ENCODE data around the gene KCNH8.

The KCNH8 gene

DNA sequence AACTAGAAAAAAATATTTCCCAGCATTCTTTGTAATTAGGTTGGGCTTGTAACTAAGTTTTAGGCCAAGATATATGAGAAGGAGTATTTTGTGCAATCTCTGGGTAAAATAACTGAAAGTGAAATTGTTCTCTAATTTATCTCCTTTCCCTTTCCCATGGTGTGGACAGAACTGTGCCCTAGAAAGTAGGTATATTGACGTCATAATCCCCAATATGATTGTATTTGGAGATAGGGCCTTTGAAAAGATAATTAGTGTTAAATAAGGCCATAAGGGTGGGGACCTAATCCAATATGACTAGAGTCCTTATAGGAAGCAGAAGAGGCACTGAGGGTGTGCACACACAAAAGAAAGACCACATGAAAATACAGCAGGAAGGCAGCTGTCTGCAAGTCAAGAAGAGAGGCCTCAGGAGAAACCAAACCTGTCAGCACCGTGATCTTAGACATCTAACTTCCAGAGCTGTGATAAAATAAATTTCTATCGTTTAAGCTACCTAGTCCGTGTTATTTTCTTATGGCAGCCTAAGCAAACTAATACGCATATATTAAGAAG is 106.6 kb downstream of the KCNH8 start:
- no peak for DNase-seq

GRCh38 chr3:19256313-19256712 is 108.0 kb downstream of the KCNH8 start:
- no peak for DNase-seq

DNA sequence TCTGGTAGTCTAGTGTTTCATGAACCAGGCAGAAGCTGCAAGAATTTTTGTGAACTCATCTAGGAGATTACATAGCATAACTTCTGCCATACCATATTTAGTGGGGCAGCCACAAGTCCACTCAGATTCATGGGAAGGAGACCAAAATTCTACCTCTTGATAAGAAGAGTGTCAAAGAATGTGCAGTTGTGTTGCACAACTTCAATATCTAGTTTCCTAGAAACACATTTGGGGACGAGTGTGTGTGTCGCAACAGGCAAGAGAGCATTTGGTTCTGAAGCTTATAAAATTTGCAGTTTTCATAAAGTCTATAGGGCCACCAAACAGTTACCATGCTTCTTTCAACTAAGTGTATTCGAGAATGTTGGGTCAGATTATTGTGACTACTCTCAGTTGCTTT is 115.3 kb downstream of the KCNH8 start:
- no peak for DNase-seq

GRCh38 chr3:19264424-19264823 is 116.1 kb downstream of the KCNH8 start:
- DNase-seq, result no peak

- no peak for DNase-seq
These were observed 118.7 kb downstream of the KCNH8 start for GRCh38 chr3:19267040-19267439.

DNA sequence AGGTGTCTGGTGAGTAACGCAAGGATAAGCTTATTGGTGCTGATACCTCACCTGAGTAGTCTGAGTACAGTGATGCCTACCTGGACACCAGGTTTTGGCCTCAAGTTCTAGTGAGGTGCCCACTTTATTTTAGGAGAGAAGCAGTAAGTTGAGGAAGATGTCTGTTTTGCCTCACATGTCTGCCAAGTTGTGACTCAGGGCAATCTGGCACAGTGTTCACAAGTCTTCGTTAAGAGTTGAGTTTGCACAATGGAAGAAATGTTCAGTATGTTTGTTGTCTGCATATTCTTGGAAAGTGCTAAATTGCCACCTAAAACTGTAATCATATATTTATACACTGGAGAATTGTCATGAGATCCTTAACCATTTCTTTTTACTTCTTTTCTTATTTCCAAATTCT is 122.2 kb downstream of the KCNH8 start:
- DNase-seq, result no peak

DNA sequence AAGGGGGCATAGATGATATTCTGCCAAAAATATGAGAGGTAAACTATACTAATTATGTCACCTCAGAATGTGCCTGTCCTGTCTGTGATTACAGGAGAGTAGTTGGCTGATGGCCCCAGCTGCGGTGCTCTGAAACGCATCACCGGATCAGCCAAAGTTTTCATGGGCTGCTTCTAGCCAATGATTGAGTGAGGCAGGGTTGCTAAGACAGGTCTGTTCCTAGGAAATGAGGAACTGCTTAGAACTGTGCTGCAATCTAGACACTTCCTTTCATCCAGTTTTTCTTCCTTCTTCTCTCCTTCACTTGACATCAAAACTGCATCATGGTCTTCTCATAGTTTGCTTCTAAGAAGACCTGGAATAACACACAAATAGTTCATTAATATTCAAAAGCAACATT is 124.0 kb downstream of the KCNH8 start:
- DNase-seq, result no peak

GRCh38 chr3:19273091-19273490 is 124.8 kb downstream of the KCNH8 start:
- no peak for DNase-seq

DNA sequence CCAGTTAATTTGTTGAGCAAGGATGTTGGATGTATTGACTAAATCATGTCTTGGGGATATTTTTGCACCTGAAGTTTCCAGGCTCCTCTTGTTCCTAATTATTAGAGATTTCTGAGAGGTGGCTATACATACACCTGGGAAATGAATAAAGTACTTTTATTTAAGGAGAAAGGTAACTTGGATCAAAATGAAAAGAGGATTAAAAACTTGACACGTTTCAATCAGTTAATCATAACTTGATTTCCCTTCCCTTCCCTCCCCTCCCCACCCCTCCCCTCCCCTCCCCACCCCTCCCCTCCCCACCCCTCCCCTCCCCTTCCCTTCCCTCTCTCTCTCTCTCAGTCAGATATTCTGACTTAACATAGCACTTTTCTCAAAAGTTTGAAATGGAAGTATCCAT is 126.3 kb downstream of the KCNH8 start:
- no peak for DNase-seq

GRCh38 chr3:19284974-19285373 is 136.7 kb downstream of the KCNH8 start:
- no peak for DNase-seq

- DNase-seq, result no peak
These were observed 145.0 kb downstream of the KCNH8 start for GRCh38 chr3:19293295-19293694.

- no peak for DNase-seq
These were observed 146.9 kb downstream of the KCNH8 start for GRCh38 chr3:19295208-19295607.

DNA sequence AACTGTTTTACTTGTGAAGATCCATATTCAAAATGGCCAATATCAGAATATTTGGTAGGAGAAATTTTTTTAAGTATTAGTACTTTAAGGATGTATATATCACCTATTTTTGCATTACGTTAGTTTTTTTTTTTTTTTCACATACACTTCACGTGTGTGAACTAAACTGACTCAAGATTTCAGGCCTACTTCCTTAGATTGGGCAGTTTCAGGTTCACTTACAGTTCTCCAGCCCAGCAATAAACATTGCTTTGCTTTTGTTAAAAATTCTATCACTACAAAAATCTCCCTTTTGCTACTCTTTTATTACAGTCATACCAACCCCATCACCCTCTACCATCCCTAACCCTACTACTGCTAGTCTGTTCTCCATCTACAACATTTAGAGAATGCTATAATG is 183.6 kb downstream of the KCNH8 start:
- DNase-seq, result no peak

DNA sequence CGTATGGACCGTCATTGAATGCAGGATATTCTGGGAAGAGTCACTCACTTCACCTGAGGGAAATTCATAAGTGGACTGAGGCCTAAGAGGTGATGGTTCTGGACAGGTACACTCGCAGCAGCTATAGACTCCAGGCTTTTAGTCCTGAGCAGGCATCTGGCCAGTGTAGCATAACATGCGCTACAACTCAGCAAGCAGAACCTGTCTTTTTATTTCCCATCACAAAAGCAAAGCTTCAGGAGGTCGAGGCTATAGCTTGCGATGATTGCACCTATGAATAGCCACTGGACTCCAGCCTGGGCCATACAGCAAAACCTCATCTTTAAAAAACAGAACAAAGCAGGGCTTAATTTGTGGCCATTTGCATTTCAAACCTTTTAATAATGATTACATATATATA is 185.8 kb downstream of the KCNH8 start:
- no peak for DNase-seq

DNA sequence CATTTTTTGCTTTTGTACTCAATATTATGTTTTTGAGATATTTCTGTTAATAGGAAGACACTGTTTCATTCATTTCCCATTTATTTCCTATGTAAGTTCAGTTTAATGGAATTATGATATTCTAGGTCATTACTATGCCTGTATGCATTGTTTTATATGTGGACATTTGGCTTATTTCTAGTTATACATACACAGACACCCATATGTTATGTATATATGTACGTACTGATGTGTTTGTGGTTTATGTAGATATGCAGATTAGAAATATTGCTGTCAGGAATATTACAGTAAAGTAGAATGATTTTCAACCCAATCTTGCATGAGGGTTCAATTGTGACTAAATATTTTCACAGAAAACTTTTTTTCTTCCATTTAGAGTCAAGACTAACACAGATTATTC is 190.5 kb downstream of the KCNH8 start:
- DNase-seq, result no peak

DNA sequence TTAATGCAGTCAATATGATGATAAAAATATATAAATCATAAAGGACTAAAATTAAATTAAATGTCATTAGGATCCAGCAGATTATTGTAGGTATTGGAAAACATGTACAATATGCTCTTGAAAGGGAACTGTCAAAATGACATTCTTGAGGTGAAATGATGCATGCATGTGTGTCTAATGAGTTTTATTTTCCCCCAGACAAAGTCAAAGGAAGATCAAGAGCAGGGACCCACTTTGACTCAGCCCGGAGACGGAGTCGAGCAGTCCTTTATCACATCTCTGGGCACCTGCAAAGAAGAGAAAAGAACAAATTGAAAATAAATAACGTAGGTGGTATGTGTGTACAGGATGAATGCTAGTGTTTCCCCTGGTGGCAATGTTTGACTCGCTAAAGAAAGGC is 194.1 kb downstream of the KCNH8 start:
- DNase-seq, result no peak

- no peak for DNase-seq
These were observed 198.4 kb downstream of the KCNH8 start for GRCh38 chr3:19346759-19347158.

DNA sequence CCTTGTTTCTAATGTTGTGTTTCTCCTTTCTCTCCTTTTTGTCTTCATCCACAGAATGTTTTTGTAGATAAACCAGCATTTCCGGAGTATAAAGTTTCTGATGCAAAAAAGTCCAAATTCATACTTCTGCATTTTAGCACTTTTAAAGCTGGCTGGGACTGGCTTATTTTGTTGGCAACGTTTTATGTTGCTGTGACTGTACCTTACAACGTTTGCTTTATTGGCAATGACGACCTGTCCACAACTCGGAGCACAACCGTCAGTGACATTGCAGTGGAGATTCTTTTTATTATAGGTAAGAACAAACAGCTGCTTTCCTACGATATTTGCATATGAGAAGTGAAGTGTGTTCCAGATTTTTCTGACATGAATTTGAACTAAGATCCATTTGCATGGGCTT is 199.4 kb downstream of the KCNH8 start:
- no peak for DNase-seq

- DNase-seq, result no peak
These were observed 200.2 kb downstream of the KCNH8 start for GRCh38 chr3:19348500-19348899.

DNA sequence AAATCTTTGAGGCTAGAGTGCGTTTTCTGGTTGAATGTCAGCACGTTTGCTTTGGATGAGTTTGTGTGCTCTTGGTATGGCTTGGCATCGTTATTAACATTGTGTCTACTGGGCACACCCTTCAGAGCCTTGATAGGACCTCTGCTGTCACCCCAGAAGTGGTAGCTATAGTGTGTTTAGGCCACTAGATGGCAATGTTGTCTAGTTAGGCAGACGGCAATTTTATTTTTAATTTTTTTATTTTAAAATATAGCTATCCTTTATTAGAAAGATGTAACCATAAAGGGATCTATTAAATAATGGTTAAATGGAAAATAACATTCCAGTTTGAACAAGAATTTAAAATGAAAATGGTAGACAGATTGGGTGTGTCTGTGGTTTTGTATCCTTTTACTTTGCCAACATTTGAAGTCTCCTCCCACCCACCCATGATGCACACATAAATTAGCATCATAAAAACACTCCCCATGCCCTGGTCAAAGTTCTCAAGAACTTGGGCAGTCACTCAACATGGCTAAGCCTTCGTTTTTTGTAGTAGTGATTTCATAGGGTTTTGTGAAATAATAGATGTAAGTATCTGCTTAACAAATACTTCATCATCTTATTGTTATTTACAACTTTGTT is 200.7 kb downstream of the KCNH8 start:
- DNase-seq, result peak; percentile 5

DNA sequence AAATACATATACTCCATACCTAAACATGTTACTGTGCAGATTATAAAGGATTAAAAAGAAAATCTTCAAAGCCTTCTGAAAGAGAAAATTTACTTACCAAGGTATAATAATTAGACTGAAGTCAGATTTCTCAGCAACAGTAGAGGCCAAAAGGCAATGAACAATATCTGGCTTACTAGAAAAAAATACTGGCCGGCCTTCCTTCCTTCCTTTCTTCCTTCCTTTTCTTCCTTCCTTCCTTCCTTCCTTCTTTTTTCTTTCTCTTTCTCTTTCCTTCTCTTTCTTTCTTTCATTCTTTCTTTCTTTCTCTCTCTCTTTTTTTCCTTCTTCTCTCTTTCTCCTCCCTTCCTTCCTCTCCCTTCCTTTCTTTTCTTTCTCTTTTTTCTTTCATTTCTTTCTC is 209.6 kb downstream of the KCNH8 start:
- no peak for DNase-seq

- no peak for DNase-seq
These were observed 214.8 kb downstream of the KCNH8 start for GRCh38 chr3:19363071-19363470.

GRCh38 chr3:19364148-19364547 is 215.8 kb downstream of the KCNH8 start:
- DNase-seq, result no peak

DNA sequence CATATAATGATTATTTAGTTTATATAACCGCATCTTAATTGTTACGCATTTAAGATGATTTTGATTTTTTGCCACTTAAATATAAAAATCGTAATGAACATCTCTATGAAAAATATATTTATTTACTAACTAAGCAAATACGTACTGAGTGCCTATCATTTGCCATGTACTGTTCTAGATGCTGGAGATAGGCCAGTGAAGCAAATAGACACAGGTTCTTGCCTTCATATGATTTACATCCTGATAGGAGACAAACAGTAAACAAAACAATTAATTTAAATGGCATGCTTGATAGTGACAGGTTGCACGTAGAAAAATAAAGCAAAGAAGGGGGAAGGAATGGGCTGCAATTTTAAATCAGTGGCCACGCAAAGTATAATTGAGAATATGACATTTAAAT is 217.2 kb downstream of the KCNH8 start:
- no peak for DNase-seq

DNA sequence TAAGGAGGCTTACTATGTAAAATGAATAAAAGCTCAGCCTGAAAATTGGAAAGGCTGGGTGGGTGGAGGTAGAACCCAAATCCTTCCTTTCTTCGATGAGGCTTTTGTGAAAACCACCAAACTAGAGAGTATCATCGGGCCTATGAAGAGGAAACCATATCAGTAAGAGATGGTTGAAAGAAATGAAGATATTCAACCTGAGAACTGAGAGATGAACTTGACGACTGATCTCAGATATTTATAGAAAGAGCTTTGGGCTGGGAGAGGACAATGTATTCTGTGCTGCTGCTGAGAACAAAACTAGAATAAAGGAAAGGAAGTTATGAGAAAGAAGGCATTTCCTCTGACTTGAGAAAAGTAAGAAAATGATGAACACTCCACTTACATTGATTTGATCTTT is 236.6 kb downstream of the KCNH8 start:
- DNase-seq, result no peak

DNA sequence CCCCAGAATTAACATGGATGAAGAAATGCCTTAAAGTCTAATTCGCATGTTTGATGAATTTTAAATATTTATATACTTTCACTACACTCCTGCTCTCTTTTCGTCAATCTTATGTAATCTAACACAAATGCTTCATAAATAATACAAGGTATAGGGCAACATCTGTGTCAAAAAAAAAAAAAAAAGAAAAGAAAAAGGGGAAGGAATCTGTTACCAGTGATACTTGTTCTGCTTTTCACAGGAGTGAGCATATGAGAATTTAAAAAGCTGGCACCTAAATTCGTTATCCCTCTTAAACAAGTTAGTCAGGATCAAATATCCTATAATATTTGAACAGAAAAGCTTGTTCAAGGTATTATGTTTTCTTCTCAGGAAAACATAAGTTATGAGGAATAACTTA is 243.8 kb downstream of the KCNH8 start:
- DNase-seq, result no peak

Measured in DMS 273 treated with DMSO at 0.1 percent for 48 hours (cell line).